DOHH2 (cell line): Measurements from ENCODE around the gene USP10.

Experiments
- EZH2phosphoT487 ChIP-seq: fragments of 200-600 bp; sonication (generic); IDR thresholded peaks from 2 replicates; pipeline ENCODE4 v1.6.1; 2017; ENCODE audit warnings: borderline replicate concordance, mild to moderate bottlenecking, antibody characterized with exemption, low read length, moderate library complexity, mixed read lengths
- TF ChIP-seq, protein P1 (sequence below): fragments of 200-600 bp; sonication (generic); IDR thresholded peaks from one replicate; pipeline ENCODE4 v1.5.1; 2014; ENCODE audit warnings: antibody characterized with exemption, mild to moderate bottlenecking, low read depth, low read length; ENCODE audit not compliant: poor library complexity, severe bottlenecking

DNA sequence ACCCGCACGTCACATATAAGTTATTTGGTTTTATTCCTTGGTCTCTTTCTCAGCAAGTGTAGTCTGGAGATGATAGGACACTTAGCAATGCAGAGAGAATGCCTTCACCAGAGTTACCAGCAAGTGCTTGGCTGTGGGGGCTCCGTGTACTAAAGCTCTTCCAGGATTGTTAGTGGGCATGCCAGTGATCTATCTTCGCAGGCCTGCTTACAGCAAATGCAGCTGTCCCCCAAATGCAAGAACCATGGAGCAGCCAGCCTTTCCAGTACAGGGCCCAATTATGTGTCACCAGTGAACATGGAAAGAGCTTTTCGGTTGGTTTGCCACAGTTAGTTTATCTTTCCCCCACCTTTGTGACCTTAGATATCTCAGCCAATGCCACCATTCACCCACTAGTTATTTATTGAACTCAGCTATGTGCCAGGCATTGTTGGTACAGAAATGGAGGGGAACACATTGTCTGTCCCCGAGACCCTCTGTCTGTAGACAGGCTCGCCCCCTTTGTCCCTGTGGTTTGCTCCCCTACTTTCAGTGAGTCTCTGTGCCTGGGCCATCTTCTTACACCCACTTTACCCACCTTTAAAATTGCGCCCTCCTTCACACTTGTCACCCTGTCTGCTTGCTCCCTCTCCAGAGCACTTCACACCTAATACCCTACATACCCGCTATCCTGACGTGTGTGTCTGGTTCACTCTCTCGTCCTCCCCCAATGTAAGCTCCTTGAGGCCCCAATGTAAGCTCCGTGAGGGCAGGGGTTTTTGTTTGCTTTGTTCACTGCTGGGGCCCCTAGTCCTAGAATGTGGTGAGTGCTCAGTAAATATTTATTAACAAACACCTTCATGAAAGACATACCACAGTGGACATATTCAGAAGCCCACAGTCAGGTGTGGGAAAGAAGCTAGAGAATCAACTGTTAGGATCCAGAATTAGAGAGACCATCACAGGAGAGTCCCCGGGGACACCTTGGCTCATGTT, 13.3 kb downstream of the USP10 start:
- TF ChIP-seq, protein P1, sequence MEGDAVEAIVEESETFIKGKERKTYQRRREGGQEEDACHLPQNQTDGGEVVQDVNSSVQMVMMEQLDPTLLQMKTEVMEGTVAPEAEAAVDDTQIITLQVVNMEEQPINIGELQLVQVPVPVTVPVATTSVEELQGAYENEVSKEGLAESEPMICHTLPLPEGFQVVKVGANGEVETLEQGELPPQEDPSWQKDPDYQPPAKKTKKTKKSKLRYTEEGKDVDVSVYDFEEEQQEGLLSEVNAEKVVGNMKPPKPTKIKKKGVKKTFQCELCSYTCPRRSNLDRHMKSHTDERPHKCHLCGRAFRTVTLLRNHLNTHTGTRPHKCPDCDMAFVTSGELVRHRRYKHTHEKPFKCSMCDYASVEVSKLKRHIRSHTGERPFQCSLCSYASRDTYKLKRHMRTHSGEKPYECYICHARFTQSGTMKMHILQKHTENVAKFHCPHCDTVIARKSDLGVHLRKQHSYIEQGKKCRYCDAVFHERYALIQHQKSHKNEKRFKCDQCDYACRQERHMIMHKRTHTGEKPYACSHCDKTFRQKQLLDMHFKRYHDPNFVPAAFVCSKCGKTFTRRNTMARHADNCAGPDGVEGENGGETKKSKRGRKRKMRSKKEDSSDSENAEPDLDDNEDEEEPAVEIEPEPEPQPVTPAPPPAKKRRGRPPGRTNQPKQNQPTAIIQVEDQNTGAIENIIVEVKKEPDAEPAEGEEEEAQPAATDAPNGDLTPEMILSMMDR = no peak
- TF ChIP-seq EZH2phosphoT487 = no peak
